Caco-2 (cell line): ENCODE measurements around the gene ARHGEF6. TPM values are rescaled to one million over a fixed set of nuclear protein-coding genes. Genes with fewer than 3 reads are reported as not detected.

ENCODE experiments used
- BruUV-seq: library from RNA; stranded (reverse); fragments of 400-500 nt; replicated peaks from 2 replicates; lab custom pipeline; 2021; lab: Mats Ljungman, UMichigan
- CTCF ChIA-PET: fragments of 300-600 bp; sonication (Branson Sonifier 250); formaldehyde crosslinking; loops from one replicate; lab custom pipeline; 2022; ENCODE audit warnings: antibody characterized with exemption; lab: Charles Lee
- POLR2A ChIA-PET: fragments of 300-600 bp; sonication (Branson Sonifier 250); formaldehyde crosslinking; loops from one replicate; lab custom pipeline; 2022; ENCODE audit warnings: antibody characterized with exemption; lab: Charles Lee
- DNase-seq, 2 experiments: peaks; one replicate each; pipeline versions ENCODE4 v3.0.0 to v3.0.0-alpha.2; 2020 to 2022
- H3K27me3 ChIP-seq: replicated peaks from 2 replicates; pipeline ENCODE4 v1.6.0; 2011; ENCODE audit warnings: low read length; ENCODE audit not compliant: control insufficient read depth, insufficient read depth
- H3K36me3 ChIP-seq: 2 replicates; pipeline ENCODE4 v1.5.1; 2011; ENCODE audit warnings: low read length; ENCODE audit not compliant: control insufficient read depth, insufficient read depth
- H3K4me1 ChIP-seq: fragments of 250-450 bp; sonication (Bioruptor Pico); 2 replicates; pipeline ENCODE4 v1.5.1; 2020; ENCODE audit warnings: mild to moderate bottlenecking
- H3K4me3 ChIP-seq: 2 replicates; pipeline ENCODE4 v1.5.1; 2011; ENCODE audit warnings: low read depth, mild to moderate bottlenecking, control low read depth, low read length
- H3K9me3 ChIP-seq: fragments of 250-450 bp; sonication (Bioruptor Pico); 2 replicates; pipeline ENCODE4 v1.5.1; 2020; ENCODE audit warnings: mild to moderate bottlenecking, moderate library complexity
- H3K27ac Mint-ChIP-seq: one replicate; pipeline ENCODE4 v1.8.0; 2022; ENCODE audit warnings: mixed read lengths; ENCODE audit not compliant: unreplicated experiment
- H3K27me3 Mint-ChIP-seq: one replicate; pipeline ENCODE4 v1.8.0; 2022; ENCODE audit warnings: mixed read lengths; ENCODE audit not compliant: insufficient read depth, unreplicated experiment
- H3K36me3 Mint-ChIP-seq: one replicate; pipeline ENCODE4 v1.8.0; 2022; ENCODE audit warnings: mild to moderate bottlenecking, mixed read lengths; ENCODE audit not compliant: insufficient read depth, unreplicated experiment
- H3K4me1 Mint-ChIP-seq: one replicate; pipeline ENCODE4 v1.8.0; 2022; ENCODE audit warnings: low read depth, mixed read lengths; ENCODE audit not compliant: unreplicated experiment
- H3K4me3 Mint-ChIP-seq: one replicate; pipeline ENCODE4 v1.8.0; 2022; ENCODE audit warnings: mild to moderate bottlenecking, moderate library complexity, mixed read lengths; ENCODE audit not compliant: unreplicated experiment
- H3K9me3 Mint-ChIP-seq: one replicate; pipeline ENCODE4 v1.8.0; 2022; ENCODE audit warnings: mixed read lengths; ENCODE audit not compliant: unreplicated experiment
- intact Hi-C: fragments of 100-400 bp; cut with micrococcal nuclease; formaldehyde crosslinking; loops from one replicate; pipeline ENCODE4 v1.10.0; 2022; ENCODE audit not compliant: unreplicated experiment
- total RNA-seq: library from RNA; stranded (reverse); gene quantifications from 2 replicates; pipeline ENCODE4 v1.2.3, GENCODE V29; 2022
- TF ChIP-seq, protein P1 (sequence below), 2 experiments: fragments of 200-600 bp in 1 of 2; IDR thresholded peaks; 1 replicate in 1 of 2; 2 replicates in 1 of 2; pipeline versions ENCODE4 v1.5.1 to v1.8.0; 2011 to 2022; ENCODE audit warnings: antibody characterized with exemption in 1 of 2, control low read depth in 1 of 2, inconsistent platforms in 1 of 2, low read depth in 1 of 2, low read length in 1 of 2, mild to moderate bottlenecking in 1 of 2, moderate library complexity in 1 of 2; ENCODE audit not compliant: insufficient read depth in 1 of 2, severe bottlenecking in 1 of 2, unreplicated experiment in 1 of 2

Gene ARHGEF6
- total RNA-seq, 1 experiment from 2014 or later: not detected

GRCh38 chrX:136754651-136755050, 26.1 kb downstream of the ARHGEF6 start:
- no peaks in the 10 kb centered on the region for H3K9me3 Mint-ChIP-seq
- TF ChIP-seq, protein P1, sequence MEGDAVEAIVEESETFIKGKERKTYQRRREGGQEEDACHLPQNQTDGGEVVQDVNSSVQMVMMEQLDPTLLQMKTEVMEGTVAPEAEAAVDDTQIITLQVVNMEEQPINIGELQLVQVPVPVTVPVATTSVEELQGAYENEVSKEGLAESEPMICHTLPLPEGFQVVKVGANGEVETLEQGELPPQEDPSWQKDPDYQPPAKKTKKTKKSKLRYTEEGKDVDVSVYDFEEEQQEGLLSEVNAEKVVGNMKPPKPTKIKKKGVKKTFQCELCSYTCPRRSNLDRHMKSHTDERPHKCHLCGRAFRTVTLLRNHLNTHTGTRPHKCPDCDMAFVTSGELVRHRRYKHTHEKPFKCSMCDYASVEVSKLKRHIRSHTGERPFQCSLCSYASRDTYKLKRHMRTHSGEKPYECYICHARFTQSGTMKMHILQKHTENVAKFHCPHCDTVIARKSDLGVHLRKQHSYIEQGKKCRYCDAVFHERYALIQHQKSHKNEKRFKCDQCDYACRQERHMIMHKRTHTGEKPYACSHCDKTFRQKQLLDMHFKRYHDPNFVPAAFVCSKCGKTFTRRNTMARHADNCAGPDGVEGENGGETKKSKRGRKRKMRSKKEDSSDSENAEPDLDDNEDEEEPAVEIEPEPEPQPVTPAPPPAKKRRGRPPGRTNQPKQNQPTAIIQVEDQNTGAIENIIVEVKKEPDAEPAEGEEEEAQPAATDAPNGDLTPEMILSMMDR (IDR thresholded peaks at IDR 0.05; ENCODE audit: insufficient read depth in 1 of 2, low read depth in 1 of 2, low read length in 1 of 2, severe bottlenecking in 1 of 2, unreplicated experiment in 1 of 2): no peak
- H3K4me1 ChIP-seq: no peaks in the 10 kb centered on the region
- peaks cover 6% of the 10 kb centered on the region for H3K27me3 Mint-ChIP-seq
- H3K4me1 Mint-ChIP-seq: no peaks in the 10 kb centered on the region
- H3K27ac Mint-ChIP-seq: no peak overlapping the region
- no peaks in the 10 kb centered on the region for H3K36me3 Mint-ChIP-seq
- CTCF ChIA-PET: no interaction called here
- no peaks in the 10 kb centered on the region for H3K27me3 ChIP-seq
- H3K9me3 ChIP-seq: no peaks in the 10 kb centered on the region
- H3K4me3 Mint-ChIP-seq: no peak overlapping the region
- no peak for DNase-seq
- intact Hi-C loops: no loop called here
- no TSS peak for BruUV-seq
- H3K36me3 ChIP-seq: no peaks in the 10 kb centered on the region
- POLR2A ChIA-PET: no interaction called here
- no peak overlapping the region for H3K4me3 ChIP-seq

GRCh38 chrX:136752796-136753195, 27.9 kb downstream of the ARHGEF6 start:
- intact Hi-C loops: no loop called here
- POLR2A ChIA-PET: no interaction called here

GRCh38 chrX:136752346-136752745, 28.4 kb downstream of the ARHGEF6 start:
- no peak for DNase-seq
- CTCF ChIA-PET: no interaction called here
- no TSS peak for BruUV-seq
- peaks cover 3% of the 10 kb centered on the region for H3K27me3 Mint-ChIP-seq
- Histone ChIP-seq H3K4me1 (no peaks in the 10 kb centered on the region), H3K36me3 (no peaks in the 10 kb centered on the region), H3K4me3 (no peak overlapping the region), H3K27me3 (no peaks in the 10 kb centered on the region), H3K9me3 (no peaks in the 10 kb centered on the region)
- TF ChIP-seq, protein P1 (IDR thresholded peaks at IDR 0.05; ENCODE audit: insufficient read depth in 1 of 2, low read depth in 1 of 2, low read length in 1 of 2, severe bottlenecking in 1 of 2, unreplicated experiment in 1 of 2): no peak
- no peak overlapping the region for H3K27ac Mint-ChIP-seq
- POLR2A ChIA-PET: no interaction called here
- H3K9me3 Mint-ChIP-seq: no peaks in the 10 kb centered on the region
- no peaks in the 10 kb centered on the region for H3K36me3 Mint-ChIP-seq
- H3K4me1 Mint-ChIP-seq: no peaks in the 10 kb centered on the region
- H3K4me3 Mint-ChIP-seq: no peak overlapping the region
- intact Hi-C loops: no loop called here

More at GRCh38 chrX:136752796-136753195, 27.9 kb downstream of the ARHGEF6 start:
- DNase-seq: no peak
- Histone ChIP-seq H3K4me1 (no peaks in the 10 kb centered on the region), H3K9me3 (no peaks in the 10 kb centered on the region), H3K27me3 (no peaks in the 10 kb centered on the region), H3K36me3 (no peaks in the 10 kb centered on the region), H3K4me3 (no peak overlapping the region)
- Mint-ChIP-seq H3K36me3 (no peaks in the 10 kb centered on the region), H3K4me1 (no peaks in the 10 kb centered on the region), H3K9me3 (no peaks in the 10 kb centered on the region), H3K27ac (no peak overlapping the region), H3K27me3 (peaks cover 6% of the 10 kb centered on the region), H3K4me3 (no peak overlapping the region)
- no TSS peak for BruUV-seq
- CTCF ChIA-PET: no interaction called here
- TF ChIP-seq, protein P1 (IDR thresholded peaks at IDR 0.05; ENCODE audit: insufficient read depth in 1 of 2, low read depth in 1 of 2, low read length in 1 of 2, severe bottlenecking in 1 of 2, unreplicated experiment in 1 of 2): no peak
